HepG2 (cell line): ENCODE data around the gene EZH1. TPM values are rescaled to one million over a fixed set of nuclear protein-coding genes. Genes with fewer than 3 reads are reported as not detected.

Experiments used
- ARNT2 ChIP-seq: sonication (generic); formaldehyde crosslinking; IDR thresholded peaks from 2 replicates; pipeline ENCODE4 v1.8.0; 2022; ENCODE audit warnings: mild to moderate bottlenecking, low read depth, missing genetic modification reagents, moderate library complexity
- DPF2 ChIP-seq: sonication (generic); formaldehyde crosslinking; IDR thresholded peaks from 2 replicates; pipeline ENCODE4 v1.4.0; 2020; ENCODE audit warnings: mild to moderate bottlenecking, low read depth, missing genetic modification reagents, borderline replicate concordance
- FOXA1 ChIP-seq, 2 experiments: fragments of 450-650 bp in 1 of 2; sonication (generic) in 1 of 2; formaldehyde crosslinking in 1 of 2; IDR thresholded peaks; 2 replicates each; pipeline versions ENCODE4 v1.4.0 to v1.6.1; 2016 to 2020; ENCODE audit warnings: missing genetic modification reagents in 1 of 2
- GATAD2A ChIP-seq: IDR thresholded peaks from 2 replicates; pipeline ENCODE4 v1.6.1; 2016
- KMT2A ChIP-seq: sonication (generic); formaldehyde crosslinking; IDR thresholded peaks from 2 replicates; pipeline ENCODE4 v1.4.0; 2020; ENCODE audit warnings: missing genetic modification reagents
- NBN ChIP-seq: fragments of 450-650 bp; conservative IDR thresholded peaks from 2 replicates; pipeline ENCODE4 v1.6.1; 2017
- NFRKB ChIP-seq: fragments of 450-650 bp; IDR thresholded peaks from 2 replicates; pipeline ENCODE4 v1.6.1; 2017
- SATB2 ChIP-seq: sonication (generic); formaldehyde crosslinking; IDR thresholded peaks from 2 replicates; pipeline ENCODE4 v1.5.0; 2020; ENCODE audit warnings: missing genetic modification reagents
- SPEN ChIP-seq: sonication (generic); formaldehyde crosslinking; IDR thresholded peaks from 2 replicates; pipeline ENCODE4 v1.5.1; 2020; ENCODE audit warnings: low read depth, mild to moderate bottlenecking, missing genetic modification reagents
- SSRP1 ChIP-seq: IDR thresholded peaks from 2 replicates; pipeline ENCODE4 v1.6.1; 2016; ENCODE audit warnings: control low read depth
- SUZ12 ChIP-seq: fragments of 150-350 bp; IDR thresholded peaks from 2 replicates; pipeline ENCODE4 v1.6.1; 2014; ENCODE audit warnings: low read depth, low read length
- TEAD2 ChIP-seq: sonication (generic); formaldehyde crosslinking; IDR thresholded peaks from 2 replicates; pipeline ENCODE4 v1.9.0; 2021; ENCODE audit warnings: missing genetic modification reagents
- YEATS2 ChIP-seq: sonication (generic); formaldehyde crosslinking; IDR thresholded peaks from 2 replicates; pipeline ENCODE4 v1.4.0; 2020; ENCODE audit warnings: missing genetic modification reagents, borderline replicate concordance
- ZBTB20 ChIP-seq: sonication (generic); formaldehyde crosslinking; IDR thresholded peaks from 2 replicates; pipeline ENCODE4 v1.8.1; 2023; ENCODE audit warnings: missing genetic modification reagents, low read depth, mild to moderate bottlenecking, borderline replicate concordance
- ZFX ChIP-seq: sonication (generic); formaldehyde crosslinking; IDR thresholded peaks from 2 replicates; pipeline ENCODE4 v1.4.0; 2020; ENCODE audit warnings: mild to moderate bottlenecking, low read depth, missing genetic modification reagents, moderate library complexity
- ZNF205 ChIP-seq: IDR thresholded peaks from 2 replicates; pipeline ENCODE4 v1.6.1; 2018; ENCODE audit warnings: missing biosample characterization, missing genetic modification reagents
- ZNF224 ChIP-seq: sonication (generic); formaldehyde crosslinking; IDR thresholded peaks from 2 replicates; pipeline ENCODE4 v1.5.0; 2020; ENCODE audit warnings: mild to moderate bottlenecking, missing genetic modification reagents
- ZNF225 ChIP-seq: sonication (generic); formaldehyde crosslinking; IDR thresholded peaks from 2 replicates; pipeline ENCODE4 v1.4.0; 2020; ENCODE audit warnings: mild to moderate bottlenecking, missing genetic modification reagents
- ZNF282 ChIP-seq: fragments of 450-650 bp; IDR thresholded peaks from 2 replicates; pipeline ENCODE4 v1.6.1; 2018; ENCODE audit not compliant: partially characterized antibody
- ZNF549 ChIP-seq: sonication (generic); formaldehyde crosslinking; IDR thresholded peaks from 2 replicates; pipeline ENCODE4 v1.5.0; 2020; ENCODE audit warnings: missing genetic modification reagents
- ZNF629 ChIP-seq: sonication (generic); formaldehyde crosslinking; conservative IDR thresholded peaks from 2 replicates; pipeline ENCODE4 v1.5.0; 2020; ENCODE audit warnings: missing genetic modification reagents
- polyA plus RNA-seq, 8 experiments: library from polyadenylated mRNA; depleted of rRNA in 3 of 8; stranded (reverse) in 7 of 8; unstranded in 1 of 8; fragments of >200 nt; fragmentation: Illumina TruSeq in 4 of 8; extraction: Trizol in 4 of 8; gene quantifications; 2 replicates each; pipeline versions ENCODE4 v1.2.1 to v1.2.3, GENCODE V29; 2011 to 2016; ENCODE audit warnings: low read depth in 4 of 8, missing spikeins in 1 of 8, mixed read lengths in 1 of 8; ENCODE audit not compliant: insufficient read depth in 1 of 8
- total RNA-seq, 5 experiments: library from RNA; depleted of rRNA; stranded (reverse); fragments of >200 nt; fragmentation: Illumina TruSeq; extraction: Trizol; gene quantifications; 2 replicates each; pipeline ENCODE4 v1.2.3, GENCODE V29; 2016; ENCODE audit warnings: low read depth in 1 of 5
- TF ChIP-seq, protein P1 (sequence below): sonication (generic); formaldehyde crosslinking; IDR thresholded peaks from 2 replicates; pipeline ENCODE4 v1.8.1; 2022; ENCODE audit warnings: low read depth, mild to moderate bottlenecking, missing genetic modification reagents
- TF ChIP-seq, protein P2 (sequence below): sonication (generic); formaldehyde crosslinking; IDR thresholded peaks from 2 replicates; pipeline ENCODE4 v1.4.0; 2020; ENCODE audit warnings: missing genetic modification reagents
- TF ChIP-seq, protein P3 (sequence below): sonication (generic); formaldehyde crosslinking; IDR thresholded peaks from 2 replicates; pipeline ENCODE4 v1.5.0; 2020; ENCODE audit warnings: mild to moderate bottlenecking, missing genetic modification reagents

EZH1 gene
- total and polyA plus RNA-seq, 2 of the 13 experiments (the other 11 are each of a cell fraction or from before 2014, with no cell fraction given), result 11.6 to 24.0 TPM

GRCh38 chr17:42680331-42680808 is 64.5 kb downstream of the EZH1 start (continued):
- TF ChIP-seq, protein P1, sequence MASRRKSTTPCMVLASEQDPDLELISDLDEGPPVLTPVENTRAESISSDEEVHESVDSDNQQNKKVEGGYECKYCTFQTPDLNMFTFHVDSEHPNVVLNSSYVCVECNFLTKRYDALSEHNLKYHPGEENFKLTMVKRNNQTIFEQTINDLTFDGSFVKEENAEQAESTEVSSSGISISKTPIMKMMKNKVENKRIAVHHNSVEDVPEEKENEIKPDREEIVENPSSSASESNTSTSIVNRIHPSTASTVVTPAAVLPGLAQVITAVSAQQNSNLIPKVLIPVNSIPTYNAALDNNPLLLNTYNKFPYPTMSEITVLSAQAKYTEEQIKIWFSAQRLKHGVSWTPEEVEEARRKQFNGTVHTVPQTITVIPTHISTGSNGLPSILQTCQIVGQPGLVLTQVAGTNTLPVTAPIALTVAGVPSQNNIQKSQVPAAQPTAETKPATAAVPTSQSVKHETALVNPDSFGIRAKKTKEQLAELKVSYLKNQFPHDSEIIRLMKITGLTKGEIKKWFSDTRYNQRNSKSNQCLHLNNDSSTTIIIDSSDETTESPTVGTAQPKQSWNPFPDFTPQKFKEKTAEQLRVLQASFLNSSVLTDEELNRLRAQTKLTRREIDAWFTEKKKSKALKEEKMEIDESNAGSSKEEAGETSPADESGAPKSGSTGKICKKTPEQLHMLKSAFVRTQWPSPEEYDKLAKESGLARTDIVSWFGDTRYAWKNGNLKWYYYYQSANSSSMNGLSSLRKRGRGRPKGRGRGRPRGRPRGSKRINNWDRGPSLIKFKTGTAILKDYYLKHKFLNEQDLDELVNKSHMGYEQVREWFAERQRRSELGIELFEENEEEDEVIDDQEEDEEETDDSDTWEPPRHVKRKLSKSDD (CRISPR knock-in tag), result no peak
- 0 out of 2 replicates have a peak, but pooled peaks have one; percentile 18 for TF ChIP-seq ZFX (CRISPR knock-in tag)
- no peak for TF ChIP-seq YEATS2 (CRISPR knock-in tag)
- TF ChIP-seq TEAD2 (CRISPR knock-in tag), result no peak
- TF ChIP-seq ZBTB20, result no peak
- no peak for TF ChIP-seq SPEN (CRISPR knock-in tag)
- TF ChIP-seq SATB2, result no peak
- no peak for TF ChIP-seq NBN
- TF ChIP-seq ZNF205 (CRISPR knock-in tag), result no peak
- TF ChIP-seq KMT2A (CRISPR knock-in tag), result no peak
- no peak for TF ChIP-seq ZNF224 (CRISPR knock-in tag)
- TF ChIP-seq ZNF282, result no peak
- TF ChIP-seq NFRKB, result no peak
- TF ChIP-seq, protein P2, sequence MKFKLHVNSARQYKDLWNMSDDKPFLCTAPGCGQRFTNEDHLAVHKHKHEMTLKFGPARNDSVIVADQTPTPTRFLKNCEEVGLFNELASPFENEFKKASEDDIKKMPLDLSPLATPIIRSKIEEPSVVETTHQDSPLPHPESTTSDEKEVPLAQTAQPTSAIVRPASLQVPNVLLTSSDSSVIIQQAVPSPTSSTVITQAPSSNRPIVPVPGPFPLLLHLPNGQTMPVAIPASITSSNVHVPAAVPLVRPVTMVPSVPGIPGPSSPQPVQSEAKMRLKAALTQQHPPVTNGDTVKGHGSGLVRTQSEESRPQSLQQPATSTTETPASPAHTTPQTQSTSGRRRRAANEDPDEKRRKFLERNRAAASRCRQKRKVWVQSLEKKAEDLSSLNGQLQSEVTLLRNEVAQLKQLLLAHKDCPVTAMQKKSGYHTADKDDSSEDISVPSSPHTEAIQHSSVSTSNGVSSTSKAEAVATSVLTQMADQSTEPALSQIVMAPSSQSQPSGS (CRISPR knock-in tag), result no peak
- TF ChIP-seq DPF2, result no peak
- no peak for TF ChIP-seq GATAD2A
- TF ChIP-seq, protein P3, sequence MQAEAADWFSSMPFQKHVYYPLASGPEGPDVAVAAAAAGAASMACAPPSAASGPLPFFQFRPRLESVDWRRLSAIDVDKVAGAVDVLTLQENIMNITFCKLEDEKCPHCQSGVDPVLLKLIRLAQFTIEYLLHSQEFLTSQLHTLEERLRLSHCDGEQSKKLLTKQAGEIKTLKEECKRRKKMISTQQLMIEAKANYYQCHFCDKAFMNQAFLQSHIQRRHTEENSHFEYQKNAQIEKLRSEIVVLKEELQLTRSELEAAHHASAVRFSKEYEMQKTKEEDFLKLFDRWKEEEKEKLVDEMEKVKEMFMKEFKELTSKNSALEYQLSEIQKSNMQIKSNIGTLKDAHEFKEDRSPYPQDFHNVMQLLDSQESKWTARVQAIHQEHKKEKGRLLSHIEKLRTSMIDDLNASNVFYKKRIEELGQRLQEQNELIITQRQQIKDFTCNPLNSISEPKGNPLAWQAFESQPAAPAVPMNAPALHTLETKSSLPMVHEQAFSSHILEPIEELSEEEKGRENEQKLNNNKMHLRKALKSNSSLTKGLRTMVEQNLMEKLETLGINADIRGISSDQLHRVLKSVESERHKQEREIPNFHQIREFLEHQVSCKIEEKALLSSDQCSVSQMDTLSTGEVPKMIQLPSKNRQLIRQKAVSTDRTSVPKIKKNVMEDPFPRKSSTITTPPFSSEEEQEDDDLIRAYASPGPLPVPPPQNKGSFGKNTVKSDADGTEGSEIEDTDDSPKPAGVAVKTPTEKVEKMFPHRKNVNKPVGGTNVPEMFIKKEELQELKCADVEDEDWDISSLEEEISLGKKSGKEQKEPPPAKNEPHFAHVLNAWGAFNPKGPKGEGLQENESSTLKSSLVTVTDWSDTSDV (CRISPR knock-in tag), result no peak
- TF ChIP-seq FOXA1 (IDR thresholded peaks at IDR 0.05), result no peak
- TF ChIP-seq FOXA1 (CRISPR knock-in tag; IDR thresholded peaks at IDR 0.05), result no peak
- TF ChIP-seq SSRP1 (CRISPR knock-in tag), result no peak
- 0 out of 2 replicates have a peak, but pooled peaks have one; percentile 72 for TF ChIP-seq ZNF225 (CRISPR knock-in tag)
- no peak for TF ChIP-seq SUZ12
- TF ChIP-seq ZNF629, result no peak
- no peak for TF ChIP-seq ARNT2 (CRISPR knock-in tag)
- no peak for TF ChIP-seq ZNF549 (CRISPR knock-in tag)
- TF ChIP-seq, all 625 proteins: peak for 11
